Measurements from ENCODE around the gene PCDHGA11. TPM values are rescaled to one million over a fixed set of nuclear protein-coding genes. Genes with fewer than 3 reads are reported as not detected.
"Not testable (repeated sequence)": the region's sequence is repeated elsewhere in the genome, so short reads cannot be mapped to it uniquely, and the experiment has no call there.

PCDHGA11 gene
- total and polyA plus RNA-seq, 10 of the 15 experiments (the other 5 are each of a cell fraction or from before 2014, with no cell fraction given) = 0.21 to 3.4 (median 2.2) TPM

- ATAC-seq; H3K79me2 ChIP-seq (ENCODE audit: control insufficient read depth, insufficient read depth, low read length); H3K4me2 ChIP-seq (ENCODE audit: control insufficient read depth, insufficient read depth); POLR2A ChIA-PET; H3K9ac ChIP-seq (ENCODE audit: control insufficient read depth, insufficient read depth, low read length); BruUV-seq (replicated peaks); H3K4me3 ChIP-seq; DNase-seq (ENCODE audit: low read depth, low spot score); FAIRE-seq; H3K36me3 ChIP-seq (ENCODE audit: control insufficient read depth in 2 of 2, insufficient read depth in 2 of 2, low read length in 1 of 2); intact Hi-C loops (cut with micrococcal nuclease; ENCODE audit: unreplicated experiment); H3K27me3 ChIP-seq (replicated peaks in 1 of 2; ENCODE audit: control insufficient read depth in 2 of 2, insufficient read depth in 2 of 2, low read length in 1 of 2); H3K27ac ChIP-seq (ENCODE audit: control insufficient read depth, insufficient read depth); H2AFZ ChIP-seq (ENCODE audit: control insufficient read depth, low read depth, low read length); H4K20me1 ChIP-seq (ENCODE audit: control insufficient read depth, insufficient read depth); H3K4me1 ChIP-seq (ENCODE audit: control insufficient read depth, insufficient read depth, low read length): not testable (repeated sequence)
- ChIA-PET CTCF (interaction anchor here (0.7 to 10.9 kb wide), 13 partner anchors 15 to 208 kb away, joined by 3 to 245 read pairs (median 23); partner anchors contain the start of genes PCDHB14, PCDHGA12, PCDHGB3 and PCDHGC3), SMC1A (ENCODE audit: uncharacterized antibody, unreplicated experiment) (interaction anchor here (2.7 to 7.4 kb wide), 3 partner anchors 109 to 149 kb away, joined by 16 to 67 read pairs (median 35); no protein-coding TSS in a partner anchor), RAD21 (ENCODE audit: unreplicated experiment) (interaction anchor here (2.3 to 3.3 kb wide), 5 partner anchors 61 to 153 kb away, joined by 6 to 42 read pairs (median 12); partner anchors contain the start of gene PCDHGC3)
- TF ChIP-seq REST (IDR thresholded peaks at IDR 0.05; ENCODE audit: low read depth, low read length) = peak; percentile 24; the same call in 1 of the 2 replicates
- peaks cover 12% of the 10 kb centered on the region; the same call in 2 of the 3 replicates for H3K9me3 ChIP-seq (replicated peaks; ENCODE audit: control insufficient read depth, insufficient read depth, low read length)
- WGBS (ENCODE audit: insufficient coverage, insufficient replicate concordance, low lambda C conversion rate, missing lambda C conversion rate) = 83% methylated on average over 20 of the region's 46 CpGs
- in situ Hi-C loops (cut with MboI) = loop anchor here (5.0 kb wide), 1 partner anchor 148 kb away; no protein-coding TSS in a partner anchor
Measured at GRCh38 chr5:141414548-141415274, 6.1 kb upstream of the PCDHGA11 start.
